GM23338 (cell line): Measurements from ENCODE around the gene AP1M2. TPM values are rescaled to one million over a fixed set of nuclear protein-coding genes. Genes with fewer than 3 reads are reported as not detected.

Source experiments
- ATAC-seq: fragments of 200-7000 bp; cut with Tn5 transposase; 3 replicates; pipeline ENCODE4 v1.9.1; 2020
- DNase-seq: peaks from one replicate; pipeline ENCODE4 v3.0.0-alpha.2; 2015; ENCODE audit warnings: low spot score
- H2AFZ ChIP-seq: fragments of 200-600 bp; sonication (generic); 2 replicates; pipeline ENCODE4 v1.8.0; 2016; ENCODE audit warnings: antibody characterized with exemption, mild to moderate bottlenecking, moderate library complexity
- H3F3A ChIP-seq: fragments of 200-600 bp; sonication (generic); replicated peaks from 2 replicates; pipeline ENCODE4 v1.8.0; 2017; ENCODE audit warnings: antibody characterized with exemption, mixed run types, low read depth
- H3K27ac ChIP-seq: fragments of 200-600 bp; sonication (generic); 2 replicates; pipeline ENCODE4 v1.6.1; 2016; ENCODE audit warnings: low read depth
- H3K27me3 ChIP-seq: fragments of 200-600 bp; sonication (generic); 2 replicates; pipeline ENCODE4 v1.8.0; 2016; ENCODE audit warnings: mild to moderate bottlenecking, mixed run types, moderate library complexity; ENCODE audit not compliant: insufficient read depth
- H3K36me3 ChIP-seq: fragments of 200-600 bp; sonication (generic); 2 replicates; pipeline ENCODE4 v1.8.0; 2016; ENCODE audit warnings: mild to moderate bottlenecking; ENCODE audit not compliant: insufficient read depth
- H3K4me1 ChIP-seq: fragments of 200-600 bp; sonication (generic); 2 replicates; pipeline ENCODE4 v1.8.0; 2016; ENCODE audit warnings: mild to moderate bottlenecking, moderate library complexity; ENCODE audit not compliant: insufficient read depth
- H3K4me2 ChIP-seq: fragments of 200-600 bp; sonication (generic); 2 replicates; pipeline ENCODE4 v1.7.1; 2017; ENCODE audit warnings: mixed run types
- H3K4me3 ChIP-seq: fragments of 200-600 bp; sonication (generic); 2 replicates; pipeline ENCODE4 v1.6.1; 2016; ENCODE audit warnings: mixed run types
- H3K79me2 ChIP-seq: fragments of 200-600 bp; sonication (generic); replicated peaks from 2 replicates; pipeline ENCODE4 v1.8.0; 2017; ENCODE audit warnings: mild to moderate bottlenecking; ENCODE audit not compliant: insufficient read depth
- H3K9me2 ChIP-seq: fragments of 200-600 bp; sonication (generic); 2 replicates; pipeline ENCODE4 v1.8.0; 2017; ENCODE audit not compliant: insufficient read depth
- H4K20me1 ChIP-seq: fragments of 200-600 bp; sonication (generic); replicated peaks from 2 replicates; pipeline ENCODE4 v1.8.0; 2017; ENCODE audit warnings: mild to moderate bottlenecking; ENCODE audit not compliant: insufficient read depth
- H3K27ac Mint-ChIP-seq: 2 replicates; pipeline ENCODE4 v1.8.0; 2020; ENCODE audit warnings: inconsistent platforms, mild to moderate bottlenecking, moderate library complexity, mixed read lengths
- H3K27me3 Mint-ChIP-seq: 3 replicates; pipeline ENCODE4 v1.8.0; 2022; ENCODE audit warnings: low read depth, mild to moderate bottlenecking, moderate library complexity, mixed read lengths, inconsistent platforms; ENCODE audit not compliant: insufficient read depth, poor library complexity
- H3K36me3 Mint-ChIP-seq: 3 replicates; pipeline ENCODE4 v1.8.0; 2021; ENCODE audit warnings: low read depth, mild to moderate bottlenecking, inconsistent platforms, moderate library complexity, mixed read lengths
- H3K4me1 Mint-ChIP-seq: 3 replicates; pipeline ENCODE4 v1.8.0; 2020; ENCODE audit warnings: mild to moderate bottlenecking, inconsistent platforms, mixed read lengths
- H3K4me3 Mint-ChIP-seq: 3 replicates; pipeline ENCODE4 v1.8.0; 2021; ENCODE audit warnings: moderate library complexity, mild to moderate bottlenecking, inconsistent platforms, mixed read lengths
- H3K9me3 Mint-ChIP-seq: 3 replicates; pipeline ENCODE4 v1.8.0; 2020; ENCODE audit warnings: moderate library complexity, mild to moderate bottlenecking, inconsistent platforms, mixed read lengths
- CREB1 ChIP-seq: fragments of 250-450 bp; sonication (Bioruptor Pico); IDR thresholded peaks from 2 replicates; pipeline ENCODE4 v1.5.0; 2020; ENCODE audit warnings: low read depth, mild to moderate bottlenecking, moderate library complexity
- CTCF ChIP-seq, 2 experiments: fragments of 200-600 bp in 1 of 2; sonication (generic) in 1 of 2; conservative IDR thresholded peaks; 2 replicates each; pipeline versions ENCODE4 v1.5.1 to v1.6.1; 2016 to 2017; ENCODE audit warnings: antibody characterized with exemption in 2 of 2, low read depth in 2 of 2, mild to moderate bottlenecking in 2 of 2, moderate library complexity in 1 of 2
- EZH2 ChIP-seq: fragments of 200-600 bp; sonication (generic); IDR thresholded peaks from one replicate; pipeline ENCODE4 v1.8.0; 2017; ENCODE audit warnings: antibody characterized with exemption, mild to moderate bottlenecking, low read depth; ENCODE audit not compliant: unreplicated experiment
- JUNB ChIP-seq: IDR thresholded peaks from one replicate; pipeline ENCODE4 v1.6.1; 2016; ENCODE audit warnings: antibody characterized with exemption; ENCODE audit not compliant: unreplicated experiment
- POLR2AphosphoS5 ChIP-seq: IDR thresholded peaks from 2 replicates; pipeline ENCODE4 v1.6.1; 2016; ENCODE audit warnings: antibody characterized with exemption, low read depth
- STAT1 ChIP-seq: IDR thresholded peaks from one replicate; pipeline ENCODE4 v1.6.1; 2016; ENCODE audit warnings: antibody characterized with exemption; ENCODE audit not compliant: unreplicated experiment
- ZNF114 ChIP-seq: fragments of 250-450 bp; sonication (Bioruptor Pico); IDR thresholded peaks from 2 replicates; pipeline ENCODE4 v1.5.0; 2020; ENCODE audit warnings: mild to moderate bottlenecking, moderate library complexity
- ZNF331 ChIP-seq: fragments of 250-450 bp; sonication (Bioruptor Pico); IDR thresholded peaks from 2 replicates; pipeline ENCODE4 v1.5.0; 2020; ENCODE audit warnings: low read depth, mild to moderate bottlenecking, moderate library complexity
- ZNF462 ChIP-seq: fragments of 250-450 bp; sonication (Bioruptor Pico); IDR thresholded peaks from 2 replicates; pipeline ENCODE4 v1.5.0; 2020; ENCODE audit warnings: mild to moderate bottlenecking, moderate library complexity
- polyA plus RNA-seq: library from polyadenylated mRNA; unstranded; fragments of >200 nt; fragmentation: Nextera tagmentation; extraction: Ambion mirVana; gene quantifications from 2 replicates; pipeline ENCODE4 v1.2.1, GENCODE V29; 2016
- total RNA-seq: library from RNA; depleted of rRNA; stranded (reverse); fragments of >200 nt; shearing (Covaris generic); gene quantifications from 2 replicates; pipeline ENCODE4 v1.2.3, GENCODE V29; 2014

AP1M2 gene
- total and polyA plus RNA-seq, 2 experiments from 2014 or later, result 128 to 165 TPM

- TF ChIP-seq POLR2AphosphoS5 (no peak), JUNB (no peak), CREB1 (CRISPR knock-in tag) (no peak), ZNF114 (CRISPR knock-in tag) (no peak), ZNF462 (CRISPR knock-in tag) (no peak), EZH2 (no peak), ZNF331 (no peak)
These were observed 51.5 kb downstream of the AP1M2 start (continued) for GRCh38 chr19:10535613-10536012.

GRCh38 chr19:10533646-10534386, 53.3 kb downstream of the AP1M2 start:
- no peaks in the 10 kb centered on the region for H4K20me1 ChIP-seq
- H2AFZ ChIP-seq, result no peak overlapping the region
- H3F3A ChIP-seq, result no peaks in the 10 kb centered on the region
- H3K4me2 ChIP-seq, result no peak overlapping the region
- H3K27me3 ChIP-seq, result no peaks in the 10 kb centered on the region
- Mint-ChIP-seq H3K36me3 (no peaks in the 10 kb centered on the region), H3K27ac (no peak overlapping the region), H3K9me3 (no peaks in the 10 kb centered on the region), H3K27me3 (peaks cover 12% of the 10 kb centered on the region), H3K4me3 (no peak overlapping the region), H3K4me1 (no peaks in the 10 kb centered on the region)
- H3K4me1 ChIP-seq, result no peaks in the 10 kb centered on the region
- no peaks in the 10 kb centered on the region for H3K36me3 ChIP-seq
- TF ChIP-seq STAT1, result no peak
- 0 out of 4 replicates have a peak, but pooled peaks of 1 of the 2 experiments have one; percentile 9 for TF ChIP-seq CTCF (conservative IDR thresholded peaks at IDR 0.05; ENCODE audit: low read depth in 2 of 2)
- no peak overlapping the region for H3K27ac ChIP-seq
- H3K9me2 ChIP-seq, result no peaks in the 10 kb centered on the region
- no peaks in the 10 kb centered on the region for H3K79me2 ChIP-seq
- no peak for ATAC-seq
- DNase-seq, result no peak
- H3K4me3 ChIP-seq, result no peak overlapping the region
